ENCODE results near the gene ZNF316.
"Not testable (repeated sequence)": the region's sequence is repeated elsewhere in the genome, so short reads cannot be mapped to it uniquely, and the experiment has no call there.

ZNF316 gene

DNA sequence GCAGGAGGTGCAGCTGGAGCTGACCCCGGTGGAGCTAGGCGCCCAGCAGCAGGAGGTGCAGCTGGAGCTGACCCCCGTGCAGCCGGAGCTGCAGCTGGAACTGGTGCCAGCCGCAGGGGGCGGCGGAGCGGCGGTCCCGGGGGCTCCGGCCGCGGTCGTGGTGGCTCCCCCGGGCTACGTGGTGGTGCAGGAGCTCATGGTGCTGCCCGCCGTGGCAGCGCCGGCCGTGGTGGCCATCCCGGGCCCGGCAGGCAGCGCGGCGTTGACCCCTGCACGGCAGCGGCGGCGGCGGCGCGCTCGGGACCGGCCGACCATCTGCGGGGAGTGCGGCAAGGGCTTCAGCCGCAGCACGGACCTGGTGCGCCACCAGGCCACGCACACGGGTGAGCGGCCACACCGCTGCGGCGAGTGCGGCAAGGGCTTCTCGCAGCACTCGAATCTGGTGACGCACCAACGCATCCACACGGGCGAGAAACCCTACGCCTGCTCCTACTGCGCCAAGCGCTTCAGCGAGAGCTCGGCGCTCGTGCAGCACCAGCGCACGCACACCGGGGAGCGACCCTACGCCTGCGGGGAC lies 14.9 kb upstream of the ZNF316 start:
- no peak for DNase-seq

DNA sequence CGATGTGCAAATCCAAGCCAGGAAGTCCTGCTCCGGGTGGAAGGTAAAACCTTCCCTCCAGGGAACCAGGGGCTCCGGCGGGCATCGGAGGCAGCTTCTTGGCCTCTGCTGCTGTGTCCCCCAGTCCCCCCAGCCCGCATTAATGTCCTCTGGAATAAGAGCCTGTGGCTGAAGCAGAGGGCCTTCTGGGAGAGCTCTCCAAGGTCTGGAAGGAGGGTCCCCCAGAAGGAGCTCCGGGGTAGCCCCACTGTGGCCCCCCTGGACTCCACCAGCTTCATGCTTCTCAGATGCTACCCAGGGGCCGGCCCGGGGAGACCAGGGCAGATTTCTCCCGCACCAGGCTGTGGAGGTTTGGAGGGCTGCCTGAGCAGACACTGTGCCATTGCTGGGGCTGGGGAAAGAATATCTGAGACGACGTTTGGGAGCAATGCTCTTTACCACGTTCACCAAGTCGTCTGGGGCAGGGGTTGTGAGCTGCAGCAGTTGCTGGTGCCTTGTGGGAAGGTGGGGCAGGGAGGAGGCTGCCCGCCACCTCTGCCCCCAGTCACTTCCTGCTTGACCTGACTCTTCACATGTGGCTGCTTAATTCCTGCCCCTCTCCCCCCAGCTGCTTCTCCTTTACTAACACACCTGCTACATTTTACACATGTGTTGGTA lies 13.4 kb upstream of the ZNF316 start:
- no peak for DNase-seq

DNA sequence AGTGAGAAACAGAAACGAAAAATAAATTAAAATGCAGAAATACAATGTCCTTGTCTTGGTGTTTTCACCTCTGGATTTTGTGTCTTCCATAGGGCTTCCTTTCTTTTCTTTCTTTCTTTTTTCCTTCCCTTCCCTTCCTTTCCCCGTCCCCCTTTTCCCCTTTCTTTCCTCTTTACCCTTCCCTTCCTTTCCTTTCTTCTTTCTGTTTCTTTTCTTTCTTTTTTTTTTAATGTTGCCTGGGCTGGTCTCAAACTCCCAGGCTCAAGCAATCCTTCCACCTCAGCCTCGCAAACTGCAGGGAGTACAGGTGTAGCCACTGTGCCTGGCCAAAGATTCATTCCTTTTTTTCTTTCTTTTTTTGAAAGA lies 12.9 kb upstream of the ZNF316 start:
- DNase-seq: no peak

DNA sequence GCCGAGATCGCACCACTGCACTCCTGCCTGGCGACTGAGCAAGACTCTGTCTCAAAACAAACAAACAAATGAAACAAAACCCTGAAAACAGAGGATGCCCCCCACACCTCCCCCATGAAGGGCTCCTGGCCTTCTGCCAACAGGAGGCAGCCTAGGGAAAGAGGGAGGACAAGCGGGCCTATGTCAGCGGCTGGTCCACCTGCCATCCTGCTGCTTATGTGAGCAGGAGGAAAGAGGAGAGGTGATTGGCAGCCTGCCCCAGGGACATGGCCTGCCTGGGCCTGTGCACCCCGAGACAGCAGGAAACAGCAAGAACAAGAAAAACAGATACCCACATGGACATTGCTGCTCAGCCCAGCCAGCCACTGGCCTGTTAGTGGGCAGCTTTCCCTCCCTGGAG lies 9.1 kb upstream of the ZNF316 start:
- peak; percentile 40 for DNase-seq

DNA sequence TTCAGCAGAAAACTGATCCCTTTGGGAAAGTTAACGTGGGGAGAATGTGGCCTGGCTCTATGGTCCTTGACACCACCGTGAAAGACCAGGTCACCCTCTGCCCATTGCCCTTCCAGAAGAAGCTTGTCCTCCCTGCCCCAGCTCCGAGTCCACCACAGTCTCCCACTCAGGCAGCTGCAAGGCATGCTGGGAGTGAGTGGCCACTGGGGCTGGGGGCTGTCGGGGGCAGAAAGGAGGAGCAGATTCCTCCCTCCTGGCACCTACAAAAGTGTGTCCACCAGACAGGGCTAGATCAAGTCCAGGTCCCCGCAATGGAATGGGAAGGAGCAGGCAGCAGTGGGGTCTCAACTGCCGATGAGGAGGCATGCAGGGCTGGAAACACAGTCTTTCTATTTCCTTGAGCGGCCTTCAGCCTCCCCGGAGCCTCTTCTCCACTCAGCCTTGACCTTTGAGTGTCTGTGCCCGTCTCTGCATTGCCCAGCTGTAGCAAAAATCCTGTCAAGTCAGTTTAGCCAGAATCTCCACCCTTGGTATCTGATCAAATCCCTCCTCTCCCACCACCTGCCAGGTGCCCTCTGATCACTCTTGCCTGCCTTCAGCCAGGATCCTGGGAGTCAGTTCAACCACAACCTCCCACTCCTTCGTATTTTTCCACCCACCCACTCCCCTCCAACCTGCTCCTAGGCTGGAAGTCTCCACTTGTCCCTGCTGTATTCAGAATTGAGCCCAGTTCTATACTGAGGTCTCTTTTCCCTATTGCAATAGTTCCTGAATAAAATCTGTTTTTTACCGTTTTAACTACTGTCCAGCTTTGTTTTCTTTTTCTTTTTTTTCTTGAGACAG lies 6.9 kb upstream of the ZNF316 start:
- DNase-seq: peak; percentile 48

DNA sequence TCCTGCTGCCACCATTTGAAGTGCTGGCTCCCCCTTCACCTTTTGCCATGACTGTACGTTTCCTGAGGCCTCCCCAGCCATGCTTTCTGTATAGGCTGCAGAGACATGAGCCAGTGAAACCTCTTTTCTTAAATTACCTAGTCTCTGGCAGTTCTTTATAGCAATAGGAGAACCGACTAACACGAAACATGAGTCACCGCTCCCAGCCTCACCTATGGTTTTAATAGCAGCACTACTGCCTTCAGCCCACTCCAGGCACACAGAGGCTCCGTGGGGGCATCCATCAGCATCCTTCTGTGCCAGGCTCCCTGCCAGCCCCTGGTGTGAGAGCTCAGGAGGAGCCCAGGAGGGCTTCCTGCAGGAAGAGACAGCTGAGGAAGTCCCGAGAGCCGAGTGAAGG lies 5.5 kb upstream of the ZNF316 start:
- no peak for DNase-seq

DNA sequence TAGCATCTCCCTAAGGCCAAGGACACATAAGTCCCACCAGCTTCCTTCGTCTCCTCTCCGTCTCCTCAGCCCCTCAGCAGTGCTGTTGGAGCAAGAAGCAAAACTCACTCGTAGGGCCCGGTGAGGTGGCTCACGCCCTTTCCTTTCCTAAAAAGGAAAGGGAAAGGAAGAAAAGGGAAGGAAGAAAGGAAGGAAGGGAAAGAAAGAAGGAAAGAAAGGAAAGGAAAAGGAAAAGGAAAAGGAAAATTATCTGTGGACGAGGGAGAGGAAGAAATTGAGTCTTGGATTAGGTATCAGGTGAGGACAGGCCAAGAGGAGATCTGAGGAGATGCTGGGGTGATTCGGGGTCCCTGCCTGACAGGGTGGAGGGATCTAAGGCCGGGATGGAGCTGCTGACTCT lies 3.1 kb upstream of the ZNF316 start:
- no peak for DNase-seq

DNA sequence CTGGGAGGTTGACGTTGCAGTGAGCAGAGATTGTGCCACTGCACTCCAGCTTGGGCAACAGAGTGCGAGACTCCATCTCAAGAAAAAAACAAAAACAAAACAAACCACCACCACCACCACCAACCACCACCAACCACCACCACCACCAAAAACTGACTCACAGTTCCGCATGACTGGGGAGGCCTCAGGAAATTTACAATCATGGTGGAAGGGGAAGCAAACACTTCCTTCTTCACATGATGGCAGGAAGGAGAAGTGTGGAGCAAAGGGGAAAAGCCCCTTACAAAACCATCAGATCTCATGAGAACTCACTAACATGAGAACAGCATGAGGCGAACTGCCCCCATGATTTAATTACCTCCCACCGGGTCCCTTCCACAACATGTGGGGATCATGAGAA lies 2.1 kb upstream of the ZNF316 start:
- DNase-seq: not testable (repeated sequence)

DNA sequence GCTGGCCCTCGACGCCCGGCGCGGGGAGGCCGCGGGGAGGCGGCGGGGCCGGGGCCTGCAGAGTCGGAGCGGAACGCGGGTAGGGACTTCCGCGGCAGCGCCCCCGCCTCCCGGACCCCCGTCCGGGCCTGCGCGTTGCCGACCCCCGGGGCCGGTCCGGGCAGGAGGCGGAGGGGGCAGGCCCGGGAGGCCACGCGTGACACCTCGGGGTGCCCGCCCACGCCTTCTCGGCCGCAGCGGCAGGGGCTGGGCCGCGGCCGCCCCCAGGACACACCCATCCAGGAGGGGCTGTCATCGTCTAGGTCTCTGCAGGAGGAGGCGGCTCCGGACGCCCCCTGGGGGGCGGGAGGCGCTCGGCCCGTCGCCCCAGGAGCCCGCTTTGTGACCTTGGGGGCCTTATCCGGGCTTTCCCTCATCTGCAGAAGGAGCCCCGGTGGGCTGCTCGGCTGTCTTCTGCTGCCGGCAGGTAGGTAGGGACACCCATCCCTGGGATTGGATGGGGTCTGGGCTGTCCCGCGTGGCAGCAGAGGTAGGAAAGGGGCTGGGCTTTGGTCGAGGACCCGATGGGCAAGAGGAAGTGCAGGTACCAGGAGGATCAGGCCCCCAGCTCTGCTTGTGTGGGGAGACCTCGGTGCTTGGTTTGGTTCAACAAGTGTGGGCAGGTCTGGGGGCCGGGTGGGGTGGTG lies 569 bp downstream of the ZNF316 start:
- DNase-seq: peak; percentile 71

DNA sequence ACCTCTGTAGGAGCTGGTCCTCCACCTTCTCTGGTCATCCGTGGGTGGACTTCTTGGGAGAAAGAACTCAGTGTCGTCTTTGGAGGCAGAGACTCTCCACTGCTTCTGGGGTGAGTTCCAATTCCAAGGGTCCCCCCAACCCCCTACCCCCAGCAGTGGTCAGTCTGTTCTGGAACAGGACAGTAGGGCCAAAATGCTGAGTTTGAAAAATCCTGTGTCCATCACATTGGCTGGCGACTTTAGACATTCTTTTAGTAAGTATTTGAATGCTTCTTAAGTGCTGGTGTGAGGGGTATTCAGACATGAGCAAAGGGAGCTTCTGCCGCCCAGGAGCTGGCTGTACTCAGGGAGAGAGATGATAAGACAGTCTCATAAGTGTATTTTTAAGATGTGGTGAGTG lies 1.9 kb downstream of the ZNF316 start:
- no peak for DNase-seq

DNA sequence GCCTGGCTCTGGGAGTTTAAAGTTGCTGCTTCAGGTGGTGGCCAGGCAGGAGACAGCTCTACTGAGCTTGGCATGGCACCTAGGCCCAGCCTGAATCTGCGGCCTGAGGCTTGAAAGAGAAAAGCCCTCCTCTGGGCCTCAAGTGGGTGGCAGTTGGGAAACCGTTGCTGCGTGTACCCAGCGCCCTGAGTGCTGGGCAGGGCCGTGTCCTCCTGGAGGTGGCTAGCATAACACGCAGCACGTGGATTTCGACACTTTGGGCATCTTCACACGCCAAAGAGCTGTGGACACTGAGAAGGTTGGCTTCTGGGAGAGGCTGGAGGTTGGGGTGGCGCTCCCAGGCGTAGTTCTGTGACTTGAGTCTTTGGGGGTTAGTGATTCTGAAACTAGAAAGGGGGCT lies 2.5 kb downstream of the ZNF316 start:
- no peak for DNase-seq

DNA sequence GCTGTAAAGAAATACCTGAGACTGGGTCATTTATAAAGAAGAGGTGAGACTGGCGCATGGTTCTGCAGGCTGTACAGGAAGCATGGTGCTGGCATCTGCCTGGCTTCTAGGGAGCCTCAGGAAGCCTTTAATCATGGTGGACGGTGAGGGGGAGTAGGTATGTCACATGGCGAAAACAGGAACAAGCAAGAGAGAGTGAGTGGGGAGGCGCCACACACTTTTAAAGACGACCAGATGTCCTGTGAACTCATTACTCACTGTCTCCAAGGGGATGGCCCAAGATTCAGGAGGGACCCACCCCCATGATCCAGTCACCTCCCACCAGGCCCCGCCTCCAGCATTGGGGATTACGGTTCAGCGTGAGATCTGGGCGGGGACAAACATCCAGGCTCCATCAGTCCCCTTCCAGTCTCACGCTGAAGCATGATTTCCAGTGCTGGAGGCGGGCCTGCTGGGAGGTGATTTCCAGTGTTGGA lies 3.2 kb downstream of the ZNF316 start:
- no peak for DNase-seq

DNA sequence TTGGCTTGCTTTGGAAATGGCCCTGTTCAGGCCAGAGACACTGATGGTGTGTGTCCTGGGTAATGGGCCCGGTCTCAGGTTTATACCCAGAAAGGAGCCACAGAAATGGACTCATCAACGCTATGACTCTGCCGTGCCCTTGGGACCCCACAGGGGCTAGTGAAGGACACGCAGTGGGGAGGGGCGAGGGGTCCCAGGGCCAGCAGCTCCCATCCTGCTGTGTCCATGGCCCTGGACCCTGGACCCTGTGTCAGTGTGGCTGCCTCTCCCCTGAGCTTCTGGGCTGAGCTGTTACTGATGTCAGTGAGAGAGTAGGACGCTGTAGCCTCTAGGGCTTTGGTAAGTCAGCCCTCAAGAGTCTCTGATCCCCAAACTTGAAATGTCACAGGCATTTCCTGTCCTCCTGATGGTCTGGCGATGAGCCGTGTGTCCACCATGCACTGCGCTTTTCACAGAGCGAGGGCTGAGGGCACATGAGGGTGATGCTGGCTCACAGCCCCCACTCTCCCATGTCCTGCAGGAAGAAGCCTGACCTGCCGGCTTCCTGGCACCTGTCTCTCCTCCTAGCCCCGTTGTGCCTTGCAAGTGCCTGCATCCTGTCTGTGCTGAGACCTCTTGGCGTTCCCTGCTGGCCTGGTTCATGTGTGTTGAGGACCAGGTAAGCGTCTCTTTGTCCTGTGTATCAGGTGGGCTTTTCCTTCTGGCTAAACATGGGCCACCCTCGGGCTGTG lies 4.4 kb downstream of the ZNF316 start:
- DNase-seq: no peak

DNA sequence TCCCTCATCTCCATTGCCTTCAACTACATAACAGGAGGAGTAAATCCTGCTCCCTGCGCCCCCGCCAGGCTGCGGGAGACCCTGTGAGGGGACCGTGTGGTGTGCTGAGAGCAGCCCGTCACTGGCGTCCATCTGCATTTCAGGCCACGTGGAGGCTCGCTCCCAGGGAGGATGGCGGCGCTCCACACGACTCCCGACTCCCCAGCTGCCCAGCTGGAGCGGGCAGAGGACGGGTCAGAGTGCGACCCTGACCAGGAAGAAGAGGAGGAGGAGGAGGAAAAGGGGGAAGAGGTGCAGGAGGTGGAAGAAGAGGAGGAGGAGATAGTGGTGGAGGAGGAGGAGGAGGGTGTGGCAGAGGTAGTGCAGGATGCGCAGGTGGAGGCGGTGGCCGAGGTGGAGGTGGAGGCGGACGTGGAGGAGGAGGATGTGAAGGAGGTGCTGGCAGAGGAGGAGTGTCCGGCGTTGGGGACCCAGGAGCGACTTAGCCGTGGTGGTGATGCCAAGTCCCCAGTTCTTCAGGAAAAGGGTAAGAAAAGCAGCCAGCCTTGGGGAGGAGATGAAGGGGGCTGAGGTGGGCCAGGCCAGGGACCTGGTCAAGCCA lies 5.2 kb downstream of the ZNF316 start:
- no peak for DNase-seq

DNA sequence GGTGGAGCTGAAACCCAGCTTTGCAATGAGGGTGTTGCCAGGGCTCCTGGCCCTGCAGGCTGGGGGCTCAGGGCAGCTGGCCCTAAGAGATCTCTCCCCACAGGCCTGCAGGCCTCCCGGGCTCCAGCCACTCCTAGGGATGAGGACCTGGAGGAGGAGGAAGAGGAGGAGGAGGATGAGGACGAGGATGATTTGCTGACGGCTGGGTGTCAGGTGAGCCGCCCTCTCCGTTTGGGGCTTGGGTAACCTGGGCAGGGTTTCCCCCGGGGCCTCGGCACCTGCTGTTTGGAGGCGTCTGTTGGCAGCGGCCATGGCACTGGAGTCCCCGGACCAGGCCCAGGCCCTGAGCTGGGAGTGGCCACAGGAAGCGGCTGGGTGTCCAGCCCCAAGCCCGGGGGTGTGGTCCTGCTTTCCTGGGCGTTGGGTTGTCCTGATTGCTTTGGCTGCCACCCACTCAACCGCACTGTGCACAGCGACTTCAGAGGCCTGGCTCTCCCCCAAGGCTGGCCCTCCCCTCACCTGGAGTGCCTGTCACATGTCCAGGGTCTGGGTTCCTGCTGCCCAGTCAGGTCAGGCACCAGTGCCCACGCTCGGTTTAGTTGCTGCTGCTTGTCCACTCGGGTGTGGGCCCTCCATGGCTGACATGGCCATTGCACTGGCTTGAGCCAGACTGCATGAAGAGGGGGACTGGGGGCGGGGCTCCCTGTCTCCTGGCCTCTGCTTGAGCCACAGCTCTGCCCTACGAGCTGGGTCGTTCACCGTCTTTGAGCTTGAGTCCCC lies 5.9 kb downstream of the ZNF316 start:
- no peak for DNase-seq

DNA sequence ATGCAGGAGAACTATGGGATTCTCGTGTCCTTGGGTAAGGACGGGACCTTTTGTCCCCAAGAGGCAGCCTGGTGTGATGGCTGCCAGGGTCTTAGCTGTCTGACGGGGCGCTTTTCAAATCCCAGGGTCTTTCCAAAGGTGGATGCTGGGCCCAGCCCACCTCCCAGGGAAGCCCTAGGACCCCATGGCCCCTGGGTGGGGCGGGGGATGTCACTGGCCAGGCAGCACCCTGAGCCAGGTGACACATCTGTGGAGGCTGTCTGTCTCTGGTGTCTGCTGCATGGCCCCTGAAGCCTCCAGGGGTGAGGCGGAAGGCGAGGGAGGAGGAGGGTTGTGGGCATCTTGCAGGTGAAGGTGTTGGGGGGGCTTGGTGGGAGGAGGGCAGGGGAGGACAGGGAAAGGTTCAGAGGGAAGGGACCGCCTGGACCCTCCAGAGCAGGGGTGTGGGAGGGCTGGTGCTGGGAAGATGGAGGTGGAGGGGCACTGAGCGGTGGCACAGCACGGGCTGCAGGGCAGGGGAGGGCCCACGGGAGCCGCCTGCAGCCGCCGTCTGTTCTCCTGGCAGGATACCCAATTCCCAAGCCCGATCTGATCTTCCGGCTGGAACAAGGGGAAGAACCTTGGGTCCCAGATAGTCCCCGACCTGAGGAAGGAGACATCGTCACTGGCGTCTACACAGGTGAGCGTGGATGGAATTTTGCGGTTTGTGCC lies 7.0 kb downstream of the ZNF316 start:
- no peak for DNase-seq

DNA sequence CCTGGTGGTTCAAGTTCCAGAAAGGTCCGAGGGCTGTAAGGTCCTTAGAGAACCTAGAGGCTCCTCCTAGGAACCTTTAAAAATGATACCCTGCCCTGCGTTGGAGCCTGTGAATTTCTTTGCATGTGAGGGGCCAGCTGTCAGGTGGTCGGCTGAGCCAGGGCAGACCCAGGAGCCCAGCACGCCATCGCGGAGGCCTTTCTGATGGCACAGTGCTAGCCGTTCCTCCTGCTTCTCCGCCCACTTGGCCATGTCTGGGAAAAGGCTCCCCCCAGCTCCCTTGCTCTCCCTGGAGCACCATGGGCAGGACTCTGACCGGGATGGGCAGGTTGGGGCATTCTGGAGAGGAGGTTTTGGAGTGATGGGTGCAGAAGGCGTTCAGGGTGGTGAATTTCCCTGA lies 7.6 kb downstream of the ZNF316 start:
- DNase-seq: no peak

DNA sequence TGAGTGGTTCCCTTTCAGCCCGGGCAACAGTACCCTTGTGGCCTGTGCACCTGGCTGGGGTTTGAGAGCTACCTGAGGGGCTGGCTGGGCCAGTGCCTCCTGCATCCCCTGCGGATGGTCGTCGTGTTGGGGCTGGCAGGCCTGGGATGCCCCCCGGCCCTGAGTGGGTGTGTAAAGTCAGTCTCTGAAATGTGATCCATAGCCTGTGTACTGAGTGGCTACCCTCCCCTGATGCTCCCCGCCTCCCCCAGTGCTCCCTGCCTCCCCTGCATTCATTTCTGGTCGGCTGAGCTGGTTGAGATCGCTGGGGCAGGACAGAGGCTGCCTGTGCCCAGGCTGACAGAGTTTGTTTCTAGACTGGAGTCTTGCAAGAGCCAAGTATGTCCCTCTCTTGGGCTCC lies 9.3 kb downstream of the ZNF316 start:
- DNase-seq: no peak

DNA sequence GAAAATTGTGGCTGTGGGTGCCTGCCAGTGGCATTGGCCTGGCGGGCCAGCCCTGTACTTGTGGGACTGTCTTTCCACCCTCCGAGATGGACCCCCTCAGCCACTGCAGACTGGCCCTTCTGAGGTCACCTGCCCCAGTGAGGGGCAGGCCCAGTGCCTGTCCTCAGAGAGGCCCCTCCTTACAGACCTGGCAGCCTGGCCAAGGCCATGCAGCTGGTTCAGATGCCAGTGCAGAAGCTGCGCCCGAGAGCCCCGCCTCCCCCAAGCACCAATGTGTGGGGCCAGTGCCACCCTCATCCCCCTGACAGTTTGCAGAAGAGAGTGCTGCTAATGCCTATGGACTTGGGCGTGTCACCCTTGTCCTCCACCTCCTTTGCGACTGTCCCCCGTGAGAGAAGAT lies 10.0 kb downstream of the ZNF316 start:
- DNase-seq: no peak

DNA sequence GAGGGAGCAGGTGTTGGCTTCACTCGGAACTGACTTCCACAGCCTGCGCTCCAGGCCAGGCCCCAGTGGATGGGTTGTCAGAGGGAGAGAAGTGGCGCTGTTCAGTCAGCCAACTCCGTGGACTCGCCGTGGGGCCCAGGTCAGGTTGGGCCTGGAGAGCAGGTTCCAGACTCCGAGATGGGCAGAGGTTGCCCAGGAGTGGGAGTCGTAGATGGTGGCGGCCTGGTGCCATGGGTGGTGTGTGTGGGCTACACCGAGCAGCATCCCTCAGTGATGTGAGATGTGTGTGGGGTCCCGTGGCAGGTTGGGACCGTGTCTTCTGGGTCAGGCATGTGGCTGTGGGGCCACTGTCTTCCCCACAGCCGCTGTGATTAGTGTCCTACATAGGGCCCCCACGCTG lies 10.4 kb downstream of the ZNF316 start:
- no peak for DNase-seq

Measured in DMS53 (cell line).